Measurements from ENCODE around the gene GATAD2B. TPM values are rescaled to one million over a fixed set of nuclear protein-coding genes. Genes with fewer than 3 reads are reported as not detected.
"Not testable (repeated sequence)": the region's sequence is repeated elsewhere in the genome, so short reads cannot be mapped to it uniquely, and the experiment has no call there.

The GATAD2B gene
- total RNA-seq, 5 donors from 2014 or later (not counting 1 experiment from before 2014, with no cell fraction given), result 94.6 to 107 (median 103) TPM

GRCh38 chr1:153767519-153767918, 155.3 kb downstream of the GATAD2B start:
- no peaks in the 10 kb centered on the region for H3K9me3 Mint-ChIP-seq
- ChIA-PET CTCF (no interaction called here), POLR2A (no interaction called here)
- Histone ChIP-seq H3K9me3 (no peaks in the 10 kb centered on the region), H3K27ac (ENCODE audit: low read length) (no peak overlapping the region), H3K36me3 (ENCODE audit: control insufficient read depth in 2 of 2, extremely low read depth in 1 of 2, insufficient read depth in 1 of 2, low read length in 1 of 2) (peaks cover 8 to 64% of the 10 kb centered on the region in 2 donors), H3K4me1 (ENCODE audit: control insufficient read depth in 1 of 2, extremely low read depth in 1 of 2, insufficient read depth in 2 of 2, low read length in 2 of 2) (no peaks in the 10 kb centered on the region), H3K27me3 (replicated peaks in 1 of 2; ENCODE audit: control insufficient read depth in 2 of 2, extremely low read depth in 1 of 2, insufficient read depth in 2 of 2, low read length in 1 of 2) (no peaks in the 10 kb centered on the region), H3K4me3 (ENCODE audit: control insufficient read depth in 1 of 2, extremely low read depth in 1 of 2, low read length in 1 of 2) (no peak overlapping the region)
- H3K36me3 Mint-ChIP-seq, result peaks cover 55% of the 10 kb centered on the region
- no peak overlapping the region for H3K4me3 Mint-ChIP-seq
- H3K27ac Mint-ChIP-seq, result no peak overlapping the region
- 96% methylated on average over 9 of the region's 11 CpGs for WGBS (ENCODE audit: insufficient coverage)
- no peaks in the 10 kb centered on the region for H3K4me1 Mint-ChIP-seq
- ATAC-seq (replicated peaks in 1 of 4), result no peak
- no peak for DNase-seq
- no peaks in the 10 kb centered on the region for H3K27me3 Mint-ChIP-seq

GRCh38 chr1:153766663-153767062, 156.1 kb downstream of the GATAD2B start:
- ATAC-seq (replicated peaks in 1 of 4); H3K27ac Mint-ChIP-seq; H3K9me3 Mint-ChIP-seq; DNase-seq; H3K4me1 Mint-ChIP-seq; H3K4me3 ChIP-seq (ENCODE audit: control insufficient read depth in 1 of 2, extremely low read depth in 1 of 2, low read length in 1 of 2); H3K4me1 ChIP-seq (ENCODE audit: control insufficient read depth in 1 of 2, extremely low read depth in 1 of 2, insufficient read depth in 2 of 2, low read length in 2 of 2); H3K4me3 Mint-ChIP-seq; H3K27me3 ChIP-seq (replicated peaks in 1 of 2; ENCODE audit: control insufficient read depth in 2 of 2, extremely low read depth in 1 of 2, insufficient read depth in 2 of 2, low read length in 1 of 2); H3K27me3 Mint-ChIP-seq; H3K9me3 ChIP-seq; H3K27ac ChIP-seq (ENCODE audit: low read length): not testable (repeated sequence)
- WGBS (ENCODE audit: insufficient coverage), result 95% methylated on average over 4 of the region's 10 CpGs
- ChIA-PET CTCF (interaction anchor here in 1 of 2 donors (0.7 kb wide), 1 partner anchor 220 kb away, joined by 5 read pairs; the partner anchor contains the start of gene RAB13), POLR2A (interaction anchor here in 1 of 2 donors (0.6 kb wide), 1 partner anchor 14 kb away, joined by 3 read pairs; no protein-coding TSS in a partner anchor)
- H3K36me3 Mint-ChIP-seq, result peaks cover 58% of the 10 kb centered on the region
- H3K36me3 ChIP-seq (ENCODE audit: control insufficient read depth in 2 of 2, extremely low read depth in 1 of 2, insufficient read depth in 1 of 2, low read length in 1 of 2), result peaks cover 5 to 64% of the 10 kb centered on the region in 2 donors

- Mint-ChIP-seq H3K4me1 (no peaks in the 10 kb centered on the region), H3K36me3 (peaks cover 54% of the 10 kb centered on the region), H3K4me3 (no peak overlapping the region), H3K27ac (no peak overlapping the region), H3K9me3 (no peaks in the 10 kb centered on the region), H3K27me3 (no peaks in the 10 kb centered on the region)
- H3K27me3 ChIP-seq (replicated peaks in 1 of 2; ENCODE audit: control insufficient read depth in 2 of 2, extremely low read depth in 1 of 2, insufficient read depth in 2 of 2, low read length in 1 of 2), result no peaks in the 10 kb centered on the region
- DNase-seq (no peak), ATAC-seq (replicated peaks in 1 of 4) (no peak)
- no CpG with 5 or more reads among the region's 5 CpGs for WGBS (ENCODE audit: insufficient coverage)
- H3K36me3 ChIP-seq (ENCODE audit: control insufficient read depth in 2 of 2, extremely low read depth in 1 of 2, insufficient read depth in 1 of 2, low read length in 1 of 2), result peaks cover 11 to 70% of the 10 kb centered on the region in 2 donors
- no peak overlapping the region for H3K27ac ChIP-seq (ENCODE audit: low read length)
- CTCF ChIA-PET, result no interaction called here
- no peaks in the 10 kb centered on the region for H3K4me1 ChIP-seq (ENCODE audit: control insufficient read depth in 1 of 2, extremely low read depth in 1 of 2, insufficient read depth in 2 of 2, low read length in 2 of 2)
- H3K9me3 ChIP-seq, result no peaks in the 10 kb centered on the region
- no peak overlapping the region for H3K4me3 ChIP-seq (ENCODE audit: control insufficient read depth in 1 of 2, extremely low read depth in 1 of 2, low read length in 1 of 2)
- POLR2A ChIA-PET, result no interaction called here
Measured at GRCh38 chr1:153764310-153764709, 158.5 kb downstream of the GATAD2B start.

- WGBS (ENCODE audit: insufficient coverage), result no CpG with 5 or more reads among the region's 7 CpGs
- ChIA-PET CTCF (interaction anchor here in 1 of 2 donors (0.6 kb wide), 1 partner anchor 347 kb away, joined by 3 read pairs; no protein-coding TSS in a partner anchor), POLR2A (no interaction called here)
- Histone ChIP-seq H3K4me3 (ENCODE audit: control insufficient read depth in 1 of 2, extremely low read depth in 1 of 2, low read length in 1 of 2) (no peak overlapping the region), H3K9me3 (no peaks in the 10 kb centered on the region), H3K27ac (ENCODE audit: low read length) (no peak overlapping the region), H3K4me1 (ENCODE audit: control insufficient read depth in 1 of 2, extremely low read depth in 1 of 2, insufficient read depth in 2 of 2, low read length in 2 of 2) (no peaks in the 10 kb centered on the region), H3K36me3 (ENCODE audit: control insufficient read depth in 2 of 2, extremely low read depth in 1 of 2, insufficient read depth in 1 of 2, low read length in 1 of 2) (peaks cover 12 to 70% of the 10 kb centered on the region in 2 donors), H3K27me3 (replicated peaks in 1 of 2; ENCODE audit: control insufficient read depth in 2 of 2, extremely low read depth in 1 of 2, insufficient read depth in 2 of 2, low read length in 1 of 2) (no peaks in the 10 kb centered on the region)
- H3K27ac Mint-ChIP-seq, result no peak overlapping the region
- ATAC-seq (replicated peaks in 1 of 4), result no peak
- no peaks in the 10 kb centered on the region for H3K27me3 Mint-ChIP-seq
- peaks cover 50% of the 10 kb centered on the region for H3K36me3 Mint-ChIP-seq
- no peak for DNase-seq
- H3K4me3 Mint-ChIP-seq, result no peak overlapping the region
- no peaks in the 10 kb centered on the region for H3K4me1 Mint-ChIP-seq
- no peaks in the 10 kb centered on the region for H3K9me3 Mint-ChIP-seq
Measured at GRCh38 chr1:153763365-153764225, 159.2 kb downstream of the GATAD2B start.

- ChIA-PET CTCF (no interaction called here), POLR2A (no interaction called here)
- H3K36me3 Mint-ChIP-seq, result peaks cover 45% of the 10 kb centered on the region
- no peaks in the 10 kb centered on the region for H3K27me3 Mint-ChIP-seq
- 95% methylated on average over 3 of the region's 4 CpGs for WGBS (ENCODE audit: insufficient coverage)
- Histone ChIP-seq H3K4me3 (ENCODE audit: control insufficient read depth in 1 of 2, extremely low read depth in 1 of 2, low read length in 1 of 2) (no peak overlapping the region), H3K27ac (ENCODE audit: low read length) (no peak overlapping the region), H3K4me1 (ENCODE audit: control insufficient read depth in 1 of 2, extremely low read depth in 1 of 2, insufficient read depth in 2 of 2, low read length in 2 of 2) (no peaks in the 10 kb centered on the region), H3K27me3 (replicated peaks in 1 of 2; ENCODE audit: control insufficient read depth in 2 of 2, extremely low read depth in 1 of 2, insufficient read depth in 2 of 2, low read length in 1 of 2) (no peaks in the 10 kb centered on the region), H3K9me3 (no peaks in the 10 kb centered on the region), H3K36me3 (ENCODE audit: control insufficient read depth in 2 of 2, extremely low read depth in 1 of 2, insufficient read depth in 1 of 2, low read length in 1 of 2) (peaks cover 17 to 69% of the 10 kb centered on the region in 2 donors)
- no peak overlapping the region for H3K4me3 Mint-ChIP-seq
- DNase-seq (no peak), ATAC-seq (replicated peaks in 1 of 4) (no peak)
- no peak overlapping the region for H3K27ac Mint-ChIP-seq
- H3K9me3 Mint-ChIP-seq, result no peaks in the 10 kb centered on the region
- H3K4me1 Mint-ChIP-seq, result no peaks in the 10 kb centered on the region
Measured at GRCh38 chr1:153760440-153760839, 162.3 kb downstream of the GATAD2B start.

All from T-cell (primary cell).